GM18526 (cell line): Measurements from ENCODE around the gene RHOJ.

ENCODE experiments used
- POLR2A ChIP-seq: IDR thresholded peaks from 3 replicates; pipeline ENCODE4 v1.6.1; 2011; ENCODE audit not compliant: insufficient read length; ENCODE audit errors: extremely low read depth

The RHOJ gene

DNA sequence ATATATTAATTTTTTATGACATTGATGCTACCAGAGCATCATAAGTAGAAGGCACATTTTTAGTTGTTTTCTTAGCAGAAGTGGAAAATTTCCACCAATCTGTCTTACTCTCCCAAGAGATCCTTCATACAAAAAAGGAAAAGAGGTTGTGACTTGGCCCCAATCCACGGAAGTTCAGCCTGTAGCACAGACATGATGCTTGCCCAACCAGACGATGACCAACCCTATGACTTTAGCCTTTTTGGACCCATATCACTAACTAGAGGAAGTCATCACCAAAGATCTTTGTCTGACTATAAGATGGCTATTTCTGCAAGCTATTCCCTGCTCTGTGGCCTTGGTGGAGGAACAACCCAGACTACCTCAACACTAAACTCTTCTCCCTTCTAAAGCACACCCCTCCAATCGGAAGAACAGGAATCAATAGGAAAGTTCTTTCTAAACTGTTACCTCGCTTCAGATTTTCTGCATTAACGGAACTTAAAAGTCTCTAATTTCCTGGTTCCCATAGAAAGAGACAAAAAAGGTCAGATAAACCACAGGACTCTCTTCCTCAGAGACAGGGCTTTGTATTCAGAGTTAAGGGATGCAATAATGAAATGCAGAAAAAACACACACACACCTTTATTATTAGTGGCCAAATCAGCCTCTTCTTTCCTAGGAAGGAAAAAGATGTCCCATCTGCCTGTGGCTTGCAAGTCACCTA, 4.1 kb upstream of the RHOJ start:
- no peak for TF ChIP-seq POLR2A

DNA sequence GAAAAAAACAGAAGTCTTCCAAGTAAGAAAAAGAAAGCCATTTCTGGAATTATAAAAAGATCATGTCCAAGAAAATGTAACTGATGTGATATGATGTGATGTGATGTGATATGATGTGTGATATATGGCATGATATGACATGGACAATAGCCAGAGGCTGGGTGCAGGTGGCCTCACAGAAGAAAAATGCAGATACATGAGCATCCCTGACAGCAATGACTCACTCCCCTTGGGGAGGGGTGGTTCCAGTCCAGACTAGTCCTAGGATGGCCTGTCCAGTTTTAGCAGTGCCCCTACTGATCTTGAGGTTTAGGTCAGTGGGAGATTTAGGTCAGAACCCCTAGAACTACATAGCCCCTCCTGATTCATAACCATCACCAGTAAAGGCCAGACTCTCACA, 3.5 kb upstream of the RHOJ start:
- no peak for TF ChIP-seq POLR2A

DNA sequence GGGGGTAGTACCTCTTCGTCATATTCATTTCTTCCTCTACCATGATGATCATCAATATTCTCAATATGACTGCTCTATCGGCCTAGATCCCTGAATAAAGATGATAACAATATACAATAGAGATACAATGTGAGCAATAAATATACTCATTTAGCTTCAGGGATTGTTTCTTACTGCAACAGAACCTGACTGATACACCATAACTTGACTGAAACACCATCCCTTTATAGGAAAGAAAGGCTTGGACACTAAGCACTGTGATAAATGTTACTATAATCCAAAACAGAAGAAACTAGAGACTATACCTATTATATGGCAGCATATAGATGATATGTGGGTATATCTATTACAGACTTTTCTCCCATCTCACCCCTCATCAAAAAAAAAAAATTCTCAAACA, 1.2 kb upstream of the RHOJ start:
- TF ChIP-seq POLR2A: no peak

DNA sequence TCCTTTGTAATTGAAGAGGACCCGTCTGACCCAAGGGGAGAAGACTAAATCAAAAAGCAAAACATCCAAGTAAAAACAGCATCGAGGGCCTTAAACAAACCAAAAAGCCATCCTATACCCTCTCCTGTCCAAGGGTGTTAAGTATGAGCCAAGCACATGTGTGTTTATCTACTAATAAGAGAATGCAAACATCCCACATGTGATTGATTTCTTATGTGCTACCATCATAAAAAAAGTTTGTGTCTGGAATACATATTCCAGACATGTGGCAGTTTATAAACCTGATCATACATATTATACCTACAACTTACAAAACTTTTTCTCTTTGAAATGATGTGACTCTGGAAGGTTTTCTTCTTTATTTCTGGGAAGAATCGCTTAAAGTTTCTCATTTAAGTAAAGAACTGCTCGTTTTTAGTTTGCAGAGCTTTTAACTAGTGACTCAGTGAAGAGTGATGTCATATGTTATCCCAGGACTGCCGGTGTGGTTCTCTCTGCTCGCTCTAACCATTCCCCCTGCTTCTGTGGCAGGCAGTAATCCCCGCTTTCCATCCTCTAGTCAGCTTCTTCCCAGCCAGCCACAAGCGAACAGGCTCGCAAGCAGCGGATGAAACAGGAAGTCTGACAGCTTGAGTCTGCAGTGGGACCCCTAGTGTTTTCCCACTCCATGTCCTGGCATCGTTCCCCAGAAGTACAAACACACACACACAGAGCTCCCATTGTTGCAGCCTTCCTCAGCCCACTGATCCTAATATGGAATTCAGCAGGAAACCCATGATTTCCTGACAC, 431 bp upstream of the RHOJ start:
- no peak for TF ChIP-seq POLR2A

DNA sequence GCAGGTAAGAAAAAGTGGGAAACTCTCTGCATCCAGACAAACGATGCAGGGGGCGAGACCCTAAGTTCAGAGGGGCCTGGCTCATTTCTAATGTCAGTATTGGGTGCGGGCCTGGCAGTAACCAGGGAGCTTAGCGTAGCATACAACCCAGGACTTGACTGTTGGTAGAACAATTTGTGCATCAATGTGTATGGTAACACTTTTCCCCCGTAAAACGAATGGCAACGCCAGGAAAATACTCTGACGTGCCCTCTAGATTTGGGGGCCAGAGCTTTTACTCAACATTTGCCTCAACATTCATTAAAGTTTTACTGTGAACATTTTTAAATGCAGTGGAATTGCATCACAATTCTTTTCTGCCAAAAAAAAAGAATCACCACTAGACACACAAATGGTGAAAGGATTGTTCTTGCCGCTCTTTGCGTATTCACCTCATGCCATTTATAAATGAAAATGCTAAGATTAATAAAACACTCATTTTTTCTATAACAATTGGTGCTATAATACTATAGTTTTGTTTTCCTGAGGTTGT, 867 bp downstream of the RHOJ start:
- TF ChIP-seq POLR2A: no peak

DNA sequence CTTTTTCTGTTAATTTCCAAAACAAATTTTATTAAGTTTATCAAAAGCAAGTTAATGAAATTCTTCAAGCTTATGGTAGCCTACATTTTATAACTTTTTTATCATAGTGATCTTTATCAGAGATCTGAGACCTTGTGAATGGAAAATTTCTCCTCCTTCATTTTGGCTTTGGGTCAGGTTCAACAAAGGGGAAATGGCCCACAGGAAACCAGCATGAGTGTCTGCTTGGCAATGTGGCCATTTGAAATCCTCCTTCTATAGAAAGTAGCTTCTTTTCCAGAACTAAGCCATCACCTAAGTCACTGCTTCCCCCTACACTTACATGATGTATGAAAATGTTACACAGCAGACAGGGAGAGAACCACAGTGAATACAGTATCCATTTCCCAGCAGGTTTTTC, 1.6 kb downstream of the RHOJ start:
- no peak for TF ChIP-seq POLR2A

DNA sequence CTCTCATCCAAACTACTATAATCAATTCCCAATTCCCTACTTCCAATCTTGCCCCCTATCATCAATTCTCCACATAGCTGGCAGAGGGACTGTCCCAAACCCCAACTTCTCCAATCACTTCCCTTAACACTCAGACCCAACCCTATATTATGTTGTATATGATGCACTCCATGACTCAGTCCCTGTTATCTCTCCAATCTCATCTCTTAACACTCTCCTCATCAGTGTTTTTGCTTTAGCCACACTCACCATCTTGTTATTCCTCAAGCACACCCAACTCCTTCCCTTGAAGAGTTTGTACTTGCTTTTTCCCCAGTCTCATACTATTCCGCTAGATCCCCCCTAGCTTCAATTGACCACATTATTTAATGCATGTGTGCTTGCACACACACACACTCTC, 4.9 kb downstream of the RHOJ start:
- no peak for TF ChIP-seq POLR2A

DNA sequence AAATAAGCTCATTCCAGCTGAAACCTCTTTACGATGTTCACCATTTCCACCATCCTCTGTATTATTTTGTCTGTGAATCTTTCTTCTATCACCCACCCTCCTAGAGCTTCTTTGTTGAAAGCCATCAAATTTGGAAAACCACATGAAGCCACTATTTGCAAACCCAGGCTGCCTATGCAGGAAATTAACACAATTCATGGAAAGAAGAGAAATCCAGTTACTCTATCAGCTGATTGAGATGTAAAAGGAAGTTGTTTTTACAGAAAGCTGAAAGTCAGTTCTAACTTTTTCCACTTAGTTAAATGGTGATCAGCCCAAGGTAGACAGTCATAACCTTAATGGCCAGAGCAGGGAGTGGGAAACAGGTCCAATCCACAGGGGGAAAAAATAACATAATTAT, 6.6 kb downstream of the RHOJ start:
- TF ChIP-seq POLR2A: no peak

DNA sequence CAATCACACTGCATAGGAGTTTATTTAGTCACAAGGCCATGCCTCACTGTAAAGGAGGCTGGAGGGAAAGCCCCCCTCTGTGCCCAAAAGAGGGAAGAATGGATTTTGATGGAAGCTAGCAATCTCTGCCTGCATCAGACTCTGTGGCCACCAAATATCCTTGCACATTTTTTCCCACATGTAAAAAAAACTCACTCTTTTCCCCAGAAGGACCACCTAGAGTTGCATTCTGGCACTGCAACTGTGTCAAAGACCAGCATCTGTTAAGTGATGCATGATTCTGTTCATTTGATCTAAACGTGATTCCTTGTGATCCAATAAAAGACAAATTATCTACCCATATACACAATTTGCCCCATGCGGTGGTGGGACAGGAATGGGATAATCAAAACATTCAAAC, 8.0 kb downstream of the RHOJ start:
- TF ChIP-seq POLR2A: no peak

DNA sequence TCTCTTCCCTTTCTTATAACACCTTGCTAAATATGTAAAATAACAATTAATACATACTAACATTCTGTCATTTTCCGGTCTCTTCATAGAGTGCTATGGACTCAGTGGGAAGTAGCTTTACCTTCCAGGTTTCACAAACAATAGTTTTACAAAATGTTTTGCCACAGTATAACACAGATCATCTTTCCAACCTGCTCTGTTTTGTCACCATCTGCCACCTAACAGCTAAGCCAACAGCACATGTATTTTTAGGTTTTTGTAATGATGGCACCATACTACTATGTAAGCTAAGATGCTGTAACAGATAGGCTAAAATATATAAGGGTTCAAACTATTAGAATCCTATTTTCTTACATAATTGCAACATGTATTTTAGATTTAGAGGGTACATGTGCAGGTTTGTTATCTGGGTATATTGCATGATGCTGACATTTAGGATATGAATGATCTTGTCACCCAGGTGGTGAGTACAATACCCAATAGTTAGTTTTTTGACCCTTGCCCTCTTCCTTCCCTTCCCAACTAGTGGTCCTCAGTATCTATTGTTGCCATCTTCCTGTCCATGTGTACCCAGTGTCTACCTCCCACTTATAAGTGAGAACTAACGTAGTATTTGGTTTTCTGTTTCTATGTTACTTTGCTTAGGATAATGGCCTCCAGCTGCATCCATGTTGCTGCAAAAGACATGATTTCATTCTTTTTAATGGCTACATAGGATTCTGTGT, 8.7 kb downstream of the RHOJ start:
- no peak for TF ChIP-seq POLR2A

DNA sequence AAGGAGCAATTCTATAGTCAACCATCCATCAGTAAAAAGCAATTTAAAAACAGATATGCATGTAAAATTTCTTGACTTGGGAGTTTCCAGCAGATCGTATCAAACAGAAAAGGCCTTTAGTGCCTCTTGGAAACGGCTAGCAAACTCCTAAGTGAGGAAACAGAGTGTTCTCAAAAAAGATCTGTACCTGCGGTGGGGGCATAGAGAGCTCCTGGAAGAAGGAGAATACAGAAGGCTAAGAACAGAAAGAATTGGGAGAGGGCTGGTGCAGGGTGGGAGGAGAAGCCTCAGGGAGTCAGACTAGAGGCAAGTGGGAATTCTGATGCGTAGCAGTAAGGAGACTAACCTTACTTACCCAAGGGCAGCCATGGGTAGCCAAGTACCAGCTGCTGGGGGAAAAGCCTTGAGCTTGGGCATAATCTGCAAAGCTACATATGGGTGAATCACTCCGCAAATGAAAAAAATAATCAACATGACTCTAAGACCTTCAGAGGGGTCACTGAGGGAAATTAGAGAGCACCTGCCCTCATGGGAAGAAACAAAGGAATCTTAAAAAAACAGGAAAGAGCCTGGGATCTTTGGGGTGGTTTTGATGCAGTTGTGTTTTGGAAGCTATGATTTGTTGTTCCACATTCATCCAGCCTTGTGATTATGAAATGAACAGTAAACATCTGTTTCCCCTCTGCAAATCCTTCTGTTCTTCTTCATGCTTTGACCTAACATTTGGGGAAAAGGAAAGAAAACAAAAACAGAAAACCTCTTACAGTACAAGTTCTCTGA, 10.4 kb downstream of the RHOJ start:
- no peak for TF ChIP-seq POLR2A

DNA sequence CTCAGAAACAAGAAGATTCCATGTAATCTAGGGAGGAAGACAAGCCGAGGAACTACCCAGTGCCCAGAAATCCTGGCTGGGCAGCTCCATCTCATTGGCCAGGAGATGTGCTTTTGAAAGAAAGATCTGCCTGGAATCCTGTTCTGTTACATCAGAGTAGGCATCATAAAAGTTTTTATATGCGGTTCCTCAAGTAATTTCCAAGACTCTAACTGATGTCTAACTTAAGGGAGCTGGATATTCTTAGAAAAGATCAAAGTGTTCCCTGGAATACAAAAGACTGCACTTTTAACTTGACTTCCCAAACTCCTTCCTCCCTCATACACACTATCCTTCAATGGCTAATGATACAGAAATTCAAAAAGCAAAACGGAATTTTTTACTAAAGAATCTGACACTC, 16.3 kb downstream of the RHOJ start:
- no peak for TF ChIP-seq POLR2A

DNA sequence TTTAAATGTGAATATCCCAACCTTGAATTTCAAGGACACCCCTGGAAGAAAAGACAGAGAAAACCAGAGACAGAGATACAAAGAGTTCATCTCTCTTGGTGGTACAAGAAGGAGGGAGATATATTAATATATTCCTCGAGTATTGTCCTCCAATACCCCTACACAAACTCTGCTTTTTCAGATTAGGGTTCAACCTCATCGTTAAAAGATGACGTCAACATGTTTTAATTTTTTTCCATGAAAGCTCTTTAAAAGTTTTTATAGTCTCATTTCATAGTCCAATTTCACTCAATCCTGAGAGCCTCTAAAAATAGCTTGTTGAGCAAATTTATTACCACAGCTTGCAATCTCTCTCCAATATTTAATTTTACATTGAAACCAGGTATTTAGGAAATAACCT, 19.4 kb downstream of the RHOJ start:
- TF ChIP-seq POLR2A: no peak

DNA sequence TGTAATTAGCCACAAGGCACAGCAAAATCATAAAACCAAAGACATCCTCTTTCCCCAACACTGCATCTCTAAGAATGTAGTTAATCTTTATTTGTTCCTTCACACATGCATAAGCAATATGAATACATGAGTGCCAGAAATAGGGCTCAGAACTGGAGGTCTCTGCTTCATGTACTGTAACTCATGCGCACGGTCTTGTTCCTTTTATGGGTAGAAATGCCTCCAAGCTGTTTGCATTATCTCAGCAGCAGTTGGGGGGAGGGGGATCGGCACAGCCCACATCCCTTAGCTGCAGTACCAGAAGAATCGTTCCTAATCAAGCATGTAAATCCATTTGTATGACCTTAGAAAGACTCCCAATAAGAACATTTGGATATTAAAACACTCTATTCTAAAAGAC, 20.0 kb downstream of the RHOJ start:
- no peak for TF ChIP-seq POLR2A

DNA sequence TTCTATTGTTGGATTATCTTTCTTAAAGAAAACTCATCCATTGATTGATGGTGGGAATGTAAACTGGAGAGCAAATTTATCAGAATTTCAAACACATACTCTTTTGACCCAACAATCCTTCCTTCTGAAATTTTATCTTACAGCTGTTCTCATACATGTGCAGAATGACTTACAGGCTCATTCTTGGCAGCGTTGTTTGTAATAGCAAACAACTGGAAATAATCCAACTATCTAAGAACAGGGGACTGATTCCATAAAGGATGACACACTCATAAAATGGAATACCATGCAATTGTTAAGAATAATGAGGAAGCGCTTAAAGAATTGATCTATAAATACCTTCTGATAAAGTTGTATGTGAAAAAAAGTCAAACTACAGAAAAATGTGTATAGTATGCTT, 24.0 kb downstream of the RHOJ start:
- TF ChIP-seq POLR2A: no peak
